H4 (cell line): Measurements from ENCODE around the gene ATG2B. TPM values are rescaled to one million over a fixed set of nuclear protein-coding genes. Genes with fewer than 3 reads are reported as not detected.

Experiments used
- total RNA-seq: library from RNA; depleted of rRNA; stranded (reverse); fragments of >200 nt; shearing (Covaris generic); gene quantifications from 2 replicates; pipeline ENCODE4 v1.2.3, GENCODE V29; 2014; rRNA removed

Gene ATG2B
- total RNA-seq, 1 experiment from 2014 or later, result 5.6 TPM

Other genes with a start within 250 kb of the ATG2B start
- 4.5 and 5.4 TPM in 2 replicates for gene BDKRB2, start 158.5 kb downstream of the ATG2B start, total RNA-seq
- 0.19 and 0.41 TPM in 2 replicates for gene BDKRB1, start 107.1 kb downstream of the ATG2B start, total RNA-seq
- 52.9 and 57.9 TPM in 2 replicates for gene GSKIP, start 185 bp upstream of the ATG2B start, total RNA-seq
- 1.0 TPM in 1 of 2 replicates, not detected in the other for gene AK7, start 28.8 kb upstream of the ATG2B start, total RNA-seq
- 38.2 and 63.2 TPM in 2 replicates for gene PAPOLA, start 139.0 kb upstream of the ATG2B start, total RNA-seq